HG03521 (cell line): ENCODE measurements around the gene MEPCE.

ENCODE experiments used
- ATAC-seq: cut with Tn5 transposase; IDR thresholded peaks from one replicate; pipeline ENCODE4 v1.9.1; 2021; ENCODE audit warnings: mild to moderate bottlenecking, moderate library complexity; ENCODE audit not compliant: unreplicated experiment

Gene MEPCE

GRCh38 chr7:100457033-100457432, 27.4 kb downstream of the MEPCE start:
- ATAC-seq = no peak

DNA sequence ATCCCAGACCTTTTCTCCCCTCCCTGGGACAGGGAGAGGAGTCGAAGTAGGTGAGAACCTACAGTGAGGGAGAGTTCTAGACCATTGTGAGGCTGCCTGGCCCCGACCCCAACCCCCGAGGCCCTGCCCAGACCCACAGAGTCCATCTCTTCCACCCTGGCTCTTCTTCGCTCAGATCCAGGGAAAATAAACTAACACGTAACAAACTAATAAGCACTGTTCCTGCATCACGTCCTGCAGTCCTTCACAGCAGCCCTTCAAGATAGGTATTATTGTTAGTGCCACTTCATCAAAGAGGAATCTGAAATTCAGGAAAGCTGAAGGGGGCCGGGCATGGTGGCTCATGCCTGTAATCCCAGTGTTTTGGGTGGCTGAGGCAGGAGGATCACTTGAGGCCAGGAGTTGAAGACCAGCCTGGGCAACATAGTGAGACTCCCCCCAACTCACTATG, 34.6 kb downstream of the MEPCE start, which contains the start of gene SPACDR:
Gene SPACDR (minus strand): TSS at position 51 of the 451 bp plus-strand sequence. CDS start 235 bp downstream, outside the sequence.
- no peak for ATAC-seq

DNA sequence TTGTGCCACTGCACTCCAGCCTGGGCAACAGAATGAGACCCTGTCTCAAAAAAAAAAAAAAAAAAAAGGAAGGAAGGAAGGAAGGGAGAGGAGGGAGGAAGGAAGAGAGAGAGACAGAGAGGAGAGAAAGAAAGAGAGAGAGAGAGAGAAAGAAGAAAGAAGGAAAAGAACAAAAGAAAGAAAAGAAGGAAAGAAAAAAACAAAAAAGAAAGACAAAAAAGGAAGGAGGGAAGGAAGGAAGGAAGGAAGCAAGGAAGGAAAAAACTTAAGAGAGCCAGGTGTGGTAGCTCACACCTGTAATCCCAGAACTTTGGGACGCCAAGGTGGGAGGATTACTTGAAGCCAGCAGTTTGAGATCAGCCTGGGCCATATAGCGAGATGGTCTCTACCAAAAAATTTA, 35.2 kb downstream of the MEPCE start:
- no peak for ATAC-seq

GRCh38 chr7:100465299-100465698, 35.7 kb downstream of the MEPCE start:
- ATAC-seq = no peak

DNA sequence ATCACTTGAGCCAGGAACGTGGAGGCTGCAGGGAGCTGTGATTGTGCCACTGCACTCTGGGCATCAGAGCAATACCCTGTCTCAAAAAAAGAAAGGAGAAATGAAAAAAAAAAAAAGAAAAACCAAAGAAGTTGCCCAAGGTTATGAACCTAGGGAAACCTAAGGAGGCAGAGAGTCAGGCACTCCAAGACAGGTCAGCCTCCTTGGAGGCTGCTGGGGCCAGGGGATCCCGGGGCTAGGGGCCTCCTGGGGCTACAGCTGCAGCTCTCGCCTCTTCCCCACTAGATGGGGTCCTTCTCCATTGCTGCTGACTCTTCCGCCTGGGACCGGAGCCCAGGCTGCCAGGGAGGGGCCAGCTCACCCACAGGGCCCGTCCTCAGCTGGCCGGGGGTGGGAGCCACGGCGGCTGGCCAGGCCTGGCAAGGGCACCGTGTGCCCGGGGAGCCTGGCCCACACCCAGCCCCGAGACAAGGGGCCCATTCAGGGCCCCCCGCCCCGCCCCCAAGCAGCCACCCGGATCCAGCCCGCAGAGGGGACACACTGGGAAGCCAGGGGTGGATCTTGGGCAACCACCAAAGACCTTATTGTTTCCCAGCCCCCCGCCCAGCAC, 36.2 kb downstream of the MEPCE start:
- ATAC-seq = no peak

DNA sequence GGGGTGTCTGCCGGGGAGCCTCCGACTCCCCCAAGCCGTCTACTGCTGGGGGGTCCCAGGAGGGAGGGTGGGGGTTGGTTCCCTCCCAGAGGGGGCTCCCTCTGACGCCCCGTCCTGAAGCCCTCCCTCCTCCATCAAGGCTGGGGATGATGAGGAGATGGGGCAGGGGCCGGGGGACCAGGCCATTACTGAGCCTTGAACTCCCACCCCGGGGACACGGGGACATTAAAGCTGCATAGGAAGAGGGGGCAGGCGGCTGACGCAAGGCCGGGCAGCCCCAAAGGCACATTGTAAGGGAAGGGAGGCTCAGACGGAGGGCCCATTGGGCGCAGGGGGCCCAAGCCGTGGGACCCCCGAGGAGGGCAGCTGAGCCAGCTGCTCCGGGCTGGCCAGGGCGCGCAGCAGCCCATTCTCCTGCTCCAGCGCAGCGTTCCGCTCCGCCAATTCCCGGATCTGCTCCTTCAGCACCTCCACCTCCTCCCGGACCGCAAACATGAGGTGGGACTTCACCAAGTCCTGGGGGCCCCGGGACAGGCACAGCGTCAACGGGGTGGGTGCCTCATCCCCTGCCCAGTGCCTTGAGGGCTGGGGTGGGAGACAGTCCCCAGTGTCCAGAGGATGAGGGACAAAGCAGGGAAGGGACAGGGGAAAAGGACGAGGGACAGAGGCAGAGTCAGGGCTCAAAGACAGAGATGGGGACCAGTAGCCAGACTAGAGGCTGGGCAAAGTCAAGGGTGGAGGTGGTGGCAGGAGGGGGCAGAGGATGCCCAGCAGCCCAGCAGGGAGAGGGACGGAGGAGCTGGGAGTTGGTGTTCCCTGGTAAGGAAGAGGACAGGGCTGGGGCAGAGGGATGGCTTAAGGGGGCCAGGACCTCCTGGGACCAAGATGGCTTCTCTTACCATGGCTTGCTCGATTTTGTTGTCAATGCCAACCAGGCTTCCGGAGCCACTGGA, 37.3 kb downstream of the MEPCE start:
- ATAC-seq = no peak

GRCh38 chr7:100467638-100468373, 38.2 kb downstream of the MEPCE start:
- ATAC-seq = no peak

- peak; percentile 60 for ATAC-seq
These were observed 39.8 kb downstream of the MEPCE start for GRCh38 chr7:100469227-100470044.

GRCh38 chr7:100471021-100471420, 41.4 kb downstream of the MEPCE start:
- ATAC-seq = no peak

- ATAC-seq = no peak
These were observed 42.7 kb downstream of the MEPCE start for GRCh38 chr7:100472121-100472851.

DNA sequence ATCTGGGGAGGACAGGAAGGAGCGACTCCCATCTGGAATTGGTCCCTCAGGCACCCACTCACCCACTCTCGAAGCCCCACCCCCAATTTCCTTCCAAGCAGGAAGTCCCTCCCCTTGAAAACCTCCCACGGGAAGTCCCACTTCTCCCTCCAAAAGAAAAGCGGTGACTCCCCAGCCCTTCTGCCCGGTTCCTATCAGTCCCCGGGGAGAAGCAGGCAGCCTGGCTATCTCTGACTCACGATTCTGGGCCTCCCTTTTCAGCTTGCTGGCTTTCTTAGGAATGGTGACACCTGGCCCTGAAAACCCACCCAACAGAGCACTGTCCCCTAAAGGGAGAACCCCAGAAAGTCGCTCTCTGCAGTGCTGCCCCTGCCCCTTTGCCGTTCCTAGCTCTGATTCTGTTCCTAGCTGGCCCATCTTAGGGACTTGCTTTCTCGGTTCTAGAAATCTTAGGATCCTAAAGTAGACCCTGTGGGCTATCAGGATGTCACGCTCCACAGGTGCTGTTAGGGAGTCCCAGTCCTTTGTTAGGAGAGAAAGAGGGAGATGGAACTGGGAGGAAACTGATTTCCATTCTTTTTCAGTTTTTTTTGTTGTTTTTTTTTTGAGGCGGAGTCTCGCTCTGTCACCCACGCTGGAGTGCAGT, 43.3 kb downstream of the MEPCE start:
- ATAC-seq = no peak

DNA sequence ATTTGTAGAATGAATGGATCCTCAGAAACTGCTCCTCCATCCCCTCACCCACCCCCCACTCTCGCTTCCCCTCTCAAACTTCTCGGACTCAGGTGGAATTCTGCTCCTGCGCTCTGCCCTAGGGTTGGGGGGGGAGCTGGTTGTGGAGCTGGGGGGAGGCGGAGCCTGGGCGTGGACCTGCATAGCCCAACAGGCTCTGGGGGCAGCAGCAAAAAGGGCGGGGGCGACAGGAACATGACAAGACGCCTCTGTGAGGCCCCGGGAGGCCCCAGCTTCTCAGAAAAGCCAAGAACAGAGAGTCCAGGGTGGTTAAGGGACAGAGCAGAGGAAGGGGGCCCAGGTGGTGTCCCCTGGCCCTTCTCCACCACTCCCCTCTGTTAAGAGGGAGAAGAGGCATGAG, 45.9 kb downstream of the MEPCE start:
- ATAC-seq = no peak

- no peak for ATAC-seq
These were observed 46.6 kb downstream of the MEPCE start for GRCh38 chr7:100476101-100476780.

DNA sequence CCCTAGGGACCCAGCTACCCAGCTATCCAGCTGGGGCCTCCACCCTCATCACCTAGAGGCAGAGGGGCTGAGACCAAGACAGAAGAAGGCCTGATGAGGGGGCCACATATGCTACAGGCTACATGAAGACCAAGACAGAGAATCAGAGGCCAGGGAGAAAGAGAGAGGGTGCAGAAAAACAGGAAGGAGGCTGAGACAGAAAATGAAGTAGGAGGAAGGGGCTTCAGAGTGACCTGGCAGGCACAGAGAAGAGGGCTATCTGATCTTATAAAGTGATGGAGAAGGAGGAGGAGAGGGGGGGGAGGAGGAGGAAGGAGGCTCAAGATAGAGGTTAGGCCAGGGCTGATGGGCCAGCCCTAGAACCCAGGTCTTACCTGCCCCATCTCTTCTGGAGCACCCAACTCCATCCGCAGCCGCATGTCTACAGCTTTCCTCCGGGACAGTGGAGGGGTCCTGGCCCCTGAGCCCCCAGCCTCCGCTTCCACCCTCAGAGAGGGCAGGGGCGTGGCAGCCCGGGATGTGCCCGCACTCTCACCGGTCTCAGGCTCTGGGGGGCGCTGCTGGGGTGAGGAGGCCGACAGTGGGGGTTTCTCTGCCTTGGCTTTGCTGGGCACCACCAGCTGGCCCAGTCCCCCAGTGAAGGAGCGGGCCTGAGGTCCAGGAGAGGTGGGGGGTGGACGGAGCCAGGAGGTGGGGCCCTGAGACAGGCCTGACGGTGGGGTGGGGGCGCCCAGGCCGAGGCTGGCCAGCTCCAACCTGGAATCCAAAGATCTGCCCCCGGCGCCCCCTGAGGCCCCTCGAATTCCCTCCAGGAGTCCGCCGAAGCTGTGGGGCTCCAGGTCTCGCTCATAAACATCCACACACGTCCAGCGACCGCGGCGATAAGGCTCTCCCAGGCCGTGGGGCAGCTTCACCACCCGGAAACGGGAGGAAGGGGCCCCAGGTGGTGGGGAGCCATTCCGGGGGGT, 47.6 kb downstream of the MEPCE start:
- ATAC-seq = no peak

DNA sequence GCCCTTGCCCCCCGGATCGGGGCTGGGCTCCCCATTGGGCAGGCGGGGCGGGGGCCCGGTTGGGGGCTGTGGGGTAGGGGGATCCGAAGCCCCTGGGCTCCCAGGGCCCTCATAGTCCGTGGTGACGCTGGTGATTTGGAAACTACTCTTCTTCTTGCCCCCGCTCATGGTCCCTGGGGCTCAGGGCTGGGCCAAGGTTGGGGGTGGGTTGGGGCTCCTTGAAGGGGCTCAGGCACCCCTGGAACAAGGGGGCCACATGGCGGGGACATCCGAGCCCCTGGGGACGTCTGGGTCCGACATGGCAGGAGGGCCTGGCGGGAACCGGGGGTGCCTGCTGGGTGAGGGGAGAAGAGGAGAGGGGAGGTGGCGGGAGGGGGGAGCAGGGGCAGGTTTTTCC, 48.2 kb downstream of the MEPCE start:
- no peak for ATAC-seq

DNA sequence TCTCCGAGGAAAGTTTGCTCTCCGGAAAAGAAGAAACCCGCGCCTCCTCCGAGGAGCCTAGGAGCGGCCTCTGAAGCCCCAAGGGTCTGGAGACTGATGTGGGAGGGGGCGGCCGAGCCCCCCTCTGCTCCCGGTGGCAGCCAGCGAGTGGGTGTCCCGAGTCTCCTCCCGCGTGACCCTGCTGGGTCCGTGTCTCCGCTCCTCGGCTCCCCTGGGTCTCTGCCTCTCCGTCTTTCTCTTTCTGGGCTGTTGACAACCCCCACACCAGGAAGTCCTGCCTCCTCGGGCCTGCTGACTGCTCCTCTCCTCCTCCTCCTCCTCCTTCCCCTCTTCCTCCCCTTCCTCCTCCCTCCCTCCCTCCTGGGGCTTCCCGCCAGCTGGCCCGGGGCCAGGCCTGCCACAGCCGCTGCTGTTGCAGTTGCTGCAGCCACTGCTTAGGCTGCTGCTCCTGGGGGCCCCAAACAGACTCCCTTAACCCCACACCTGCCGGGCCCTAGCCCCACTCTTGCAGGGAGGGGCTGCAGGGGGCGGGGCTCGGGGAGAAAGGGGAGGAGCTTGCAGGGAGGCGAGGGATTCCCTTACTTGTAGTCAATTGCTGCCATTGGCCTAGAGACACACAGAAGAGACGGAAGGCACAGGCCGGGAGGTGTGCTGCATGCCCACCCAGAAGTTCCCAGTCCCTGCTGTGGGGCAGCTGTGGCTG, 49.5 kb downstream of the MEPCE start, which contains the start of gene TSC22D4:
Gene TSC22D4 (minus strand): TSS at position 257 of the 703 bp plus-strand sequence. CDS start 1,176 bp downstream, outside the sequence.
- ATAC-seq = peak; percentile 50

DNA sequence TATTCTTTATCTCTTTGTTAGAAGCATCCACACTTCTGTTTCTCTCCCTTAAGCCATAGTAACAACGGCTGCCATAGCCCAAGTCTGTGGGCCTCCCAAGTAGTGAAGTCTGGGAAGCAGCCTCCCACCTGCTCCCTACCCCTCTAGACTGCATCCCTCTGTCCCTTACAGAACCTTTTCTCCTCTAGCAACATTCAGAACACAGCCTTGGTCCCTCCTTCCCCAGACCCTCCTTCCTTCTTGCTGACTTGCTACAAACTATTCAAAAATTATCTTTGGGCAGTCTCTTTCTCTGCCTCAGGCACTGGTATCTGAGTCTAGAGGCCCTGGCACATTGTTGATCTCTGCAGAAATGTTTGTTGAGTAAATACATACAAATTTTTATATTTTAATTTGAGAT, 51.8 kb downstream of the MEPCE start:
- ATAC-seq = no peak
